HG03095 (cell line): ENCODE results near the gene PDHX.
"Not testable (repeated sequence)": the region's sequence is repeated elsewhere in the genome, so short reads cannot be mapped to it uniquely, and the experiment has no call there.

Source experiments
- ATAC-seq: cut with Tn5 transposase; IDR thresholded peaks from one replicate; pipeline ENCODE4 v1.9.1; 2021; ENCODE audit warnings: moderate library complexity; ENCODE audit not compliant: unreplicated experiment

PDHX gene

DNA sequence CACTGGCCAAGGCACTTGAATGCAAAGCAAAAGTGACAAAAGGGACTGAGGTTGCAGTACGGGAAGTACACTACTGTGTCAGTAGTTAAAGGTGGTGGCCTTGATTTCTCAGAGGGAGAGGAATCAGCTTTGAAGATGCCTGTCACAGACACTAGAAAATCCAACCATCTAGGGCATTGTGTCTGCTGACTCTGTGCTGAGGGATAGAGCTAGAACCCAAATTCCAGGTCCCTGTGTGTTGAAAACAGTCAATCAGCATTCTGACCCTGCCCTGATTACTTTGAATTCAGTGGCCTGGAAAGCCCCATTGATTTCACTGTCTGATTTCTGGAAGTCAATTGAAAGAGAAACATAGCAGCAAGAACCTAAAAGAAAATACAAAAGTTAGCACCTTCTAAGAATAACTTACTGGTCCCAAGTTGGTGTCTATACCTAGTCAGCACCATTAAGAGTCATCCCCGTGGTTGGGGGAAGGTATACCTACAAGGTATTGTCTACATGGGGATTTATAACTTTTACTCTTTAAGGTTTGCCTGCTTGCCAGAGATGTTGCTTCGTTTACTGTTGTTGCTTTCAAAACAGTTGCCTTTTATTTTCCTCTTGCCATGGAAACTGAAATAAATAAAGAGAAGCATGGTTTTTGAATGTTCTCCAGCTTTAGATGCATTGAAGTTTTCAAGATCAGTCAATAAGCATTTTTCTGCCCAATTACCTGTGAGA, 97.3 kb downstream of the PDHX start:
- peak; percentile 54 for ATAC-seq

DNA sequence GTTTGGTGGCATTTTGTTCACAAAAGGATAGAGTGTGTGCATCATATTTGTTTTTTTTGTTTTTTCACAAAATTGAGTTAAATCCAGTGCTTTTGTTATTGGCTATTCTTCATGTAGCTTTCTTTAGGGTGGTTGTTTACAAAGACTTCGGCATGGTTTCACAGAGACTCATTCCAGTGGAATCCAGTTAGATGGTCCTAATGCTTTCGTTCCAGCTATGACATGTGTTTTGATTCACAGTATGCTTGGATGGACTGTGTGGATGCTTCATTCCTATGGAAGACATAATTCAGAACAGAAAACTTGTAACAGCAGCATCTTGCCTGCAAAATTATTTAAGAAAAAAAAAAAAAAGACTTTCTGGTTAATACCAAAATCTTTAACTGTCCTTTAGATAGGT, 97.9 kb downstream of the PDHX start:
- no peak for ATAC-seq

DNA sequence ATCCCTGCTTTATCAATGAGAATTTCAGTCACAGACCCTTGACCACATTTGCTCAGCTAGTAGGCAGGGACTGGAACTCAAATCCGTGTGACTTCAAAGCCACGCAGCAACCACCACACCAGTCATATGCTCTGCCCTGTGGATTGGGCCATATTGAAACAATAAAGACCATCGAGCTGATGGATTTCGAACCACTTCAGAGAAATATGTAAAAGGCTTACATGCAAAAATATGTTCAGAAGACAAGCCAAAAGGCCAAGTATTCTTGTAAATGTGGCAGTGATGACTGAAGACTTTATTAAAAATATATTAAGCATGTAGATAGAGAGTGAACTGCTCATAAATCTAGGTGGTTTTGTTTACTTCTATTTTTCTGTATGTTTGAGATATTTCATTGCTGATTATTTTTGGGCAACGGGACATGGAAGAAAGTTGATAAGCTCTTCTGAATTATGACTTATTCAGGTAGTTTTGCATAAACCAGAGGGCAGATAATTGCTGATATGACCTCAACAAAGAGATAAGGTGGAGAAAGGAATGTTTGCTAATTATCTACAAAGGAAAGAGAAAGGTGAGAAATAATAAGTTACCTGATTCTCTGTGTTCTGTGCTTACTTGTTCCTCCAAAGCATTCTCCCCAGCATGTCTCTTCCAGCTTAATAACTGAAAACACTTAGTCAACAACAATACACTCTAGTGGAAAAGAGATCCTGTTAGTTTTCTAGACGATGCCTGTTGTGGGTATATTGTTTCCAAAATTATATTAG, 99.4 kb downstream of the PDHX start:
- ATAC-seq = no peak

DNA sequence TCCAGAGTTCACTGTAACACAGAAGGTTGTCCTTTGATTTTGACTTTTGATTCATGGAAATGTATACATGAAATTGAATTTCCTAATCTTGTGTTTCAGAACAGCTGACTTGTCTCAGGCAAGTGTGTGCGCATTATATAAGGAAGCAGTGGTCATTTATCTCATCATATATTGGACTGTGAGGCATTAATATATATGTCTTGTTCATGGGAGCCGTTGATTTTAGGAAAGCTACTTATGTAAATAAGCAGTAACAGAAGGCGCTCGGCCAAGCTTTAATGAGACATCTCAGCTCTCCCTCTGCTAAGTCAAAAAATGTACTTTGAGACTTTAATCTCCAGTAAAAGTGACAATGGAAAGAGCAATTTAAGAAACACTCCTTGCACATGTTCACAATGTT, 100.5 kb downstream of the PDHX start:
- ATAC-seq = no peak

DNA sequence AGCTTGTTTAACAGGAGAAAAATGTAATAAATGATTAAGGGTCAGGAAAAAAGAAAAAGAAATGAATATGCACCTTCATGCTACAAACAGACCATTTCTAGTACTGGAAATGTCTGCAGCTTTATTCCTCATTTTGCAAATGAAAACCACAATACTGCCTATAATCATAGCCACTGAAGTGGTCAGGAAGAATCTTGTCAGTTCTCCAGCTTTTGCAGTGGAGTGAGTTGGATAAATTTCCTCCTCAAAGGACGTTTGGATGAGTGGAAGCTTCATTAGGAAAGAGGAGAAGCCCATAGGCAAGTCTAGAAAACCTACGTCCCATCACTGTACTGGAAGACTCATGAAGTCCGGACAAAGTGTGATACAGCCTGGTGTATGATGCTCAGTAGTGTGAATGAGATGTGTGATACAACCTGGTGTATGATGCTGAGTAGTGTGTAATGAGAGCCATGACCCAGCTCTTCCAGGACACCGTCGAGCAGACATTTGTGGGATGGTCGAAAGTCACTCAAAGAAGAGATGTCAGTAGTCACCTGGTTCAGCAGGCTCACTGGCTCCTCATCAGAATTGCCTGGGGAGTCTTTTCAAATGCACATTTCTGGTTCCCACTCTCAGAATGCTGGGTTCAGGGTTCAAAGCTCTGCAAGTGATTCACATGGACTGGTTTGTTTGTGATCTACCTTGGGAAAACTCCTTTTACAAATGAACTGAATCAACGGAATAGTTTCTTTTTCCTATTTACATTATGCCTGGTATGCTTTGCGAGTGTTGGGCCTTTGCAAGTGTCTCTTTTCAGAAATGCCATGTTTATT, 101.3 kb downstream of the PDHX start:
- no peak for ATAC-seq

DNA sequence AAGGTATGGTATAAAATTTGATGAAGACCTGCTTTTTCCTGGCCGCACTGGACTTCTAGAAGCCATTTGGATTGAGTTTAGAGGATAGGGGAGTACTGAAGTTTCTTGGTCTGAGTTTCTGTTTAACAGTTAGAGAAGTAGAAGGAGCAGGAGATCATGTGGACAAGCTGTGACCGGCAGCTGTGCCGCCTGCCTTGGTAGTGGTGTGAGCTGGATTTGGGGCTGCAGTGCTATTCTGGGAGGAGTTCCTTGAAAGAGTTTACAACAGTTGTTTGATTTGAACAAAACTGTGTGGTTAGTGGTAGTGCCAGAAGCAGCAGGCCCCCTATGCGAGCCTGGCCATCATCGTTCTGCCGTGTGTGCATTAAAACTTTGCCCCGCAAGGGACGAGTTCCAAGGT, 105.2 kb downstream of the PDHX start:
- ATAC-seq = no peak

DNA sequence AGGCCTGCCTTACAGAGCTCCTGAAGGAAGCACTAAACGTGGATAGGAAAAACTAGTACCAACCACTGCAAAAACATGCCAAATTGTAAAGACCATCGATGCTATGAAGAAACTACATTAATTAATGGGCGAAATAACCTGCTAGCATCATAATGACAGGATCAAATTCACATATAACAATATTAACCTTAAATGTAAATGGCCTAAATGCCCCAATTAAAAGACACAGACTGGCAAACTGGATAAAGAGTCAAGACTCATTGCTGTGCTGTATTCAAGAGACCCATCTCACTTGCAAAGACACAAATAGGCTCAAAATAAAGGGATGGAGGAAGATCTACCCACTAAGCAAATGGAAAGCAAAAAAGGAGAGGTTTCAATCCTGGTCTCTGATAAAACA, 107.5 kb downstream of the PDHX start:
- ATAC-seq = not testable (repeated sequence)

DNA sequence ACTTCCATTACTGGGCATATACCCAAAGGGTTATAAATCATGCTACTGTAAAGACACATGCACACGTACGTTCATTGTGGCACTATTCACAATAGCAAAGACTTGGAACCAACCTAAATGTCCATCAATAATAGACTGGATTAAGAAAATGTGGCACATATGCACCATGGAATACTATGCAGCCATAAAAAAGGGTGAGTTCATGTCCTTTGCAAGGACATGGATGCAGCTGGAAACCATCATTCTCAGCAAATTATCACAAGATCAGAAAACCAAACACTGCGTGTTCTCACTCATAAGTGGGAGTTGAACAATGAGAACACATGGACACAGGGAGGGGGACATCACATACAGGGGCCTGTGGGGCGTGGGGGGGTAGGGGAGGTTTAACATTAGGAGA, 111.6 kb downstream of the PDHX start:
- not testable (repeated sequence) for ATAC-seq

DNA sequence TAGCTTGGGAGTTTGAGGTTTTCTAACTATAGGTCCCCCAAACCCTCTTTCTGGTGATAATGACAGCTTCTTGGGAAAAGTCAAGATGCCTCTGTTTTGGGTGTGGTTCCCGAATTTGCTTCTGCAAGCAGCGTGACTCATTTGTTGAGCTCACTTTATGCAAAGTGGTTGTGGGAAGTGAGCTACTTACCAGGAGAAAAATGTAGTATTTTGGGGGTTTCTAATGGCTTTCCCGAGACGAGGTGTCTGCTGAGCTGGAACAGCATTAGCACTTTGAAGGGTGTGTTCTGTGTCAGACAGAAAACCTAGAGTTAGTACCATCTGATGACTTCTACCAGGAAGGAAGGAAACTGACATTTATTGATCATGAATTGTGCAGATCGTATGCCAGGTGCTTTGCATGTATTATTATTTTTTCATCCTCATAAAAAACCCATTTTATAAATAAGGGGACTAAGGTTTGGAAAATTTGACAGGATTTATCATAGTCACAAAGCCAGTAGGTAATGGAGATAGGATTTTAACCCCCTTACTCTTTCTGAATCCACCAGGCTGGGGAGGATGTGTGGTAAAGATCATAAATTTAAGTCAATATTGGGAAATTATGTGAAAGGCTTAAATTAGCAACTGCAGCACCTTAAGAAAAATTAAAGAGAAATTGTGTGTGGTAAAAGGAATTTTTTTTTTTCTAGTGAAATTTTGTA, 113.7 kb downstream of the PDHX start:
- peak; percentile 74 for ATAC-seq

DNA sequence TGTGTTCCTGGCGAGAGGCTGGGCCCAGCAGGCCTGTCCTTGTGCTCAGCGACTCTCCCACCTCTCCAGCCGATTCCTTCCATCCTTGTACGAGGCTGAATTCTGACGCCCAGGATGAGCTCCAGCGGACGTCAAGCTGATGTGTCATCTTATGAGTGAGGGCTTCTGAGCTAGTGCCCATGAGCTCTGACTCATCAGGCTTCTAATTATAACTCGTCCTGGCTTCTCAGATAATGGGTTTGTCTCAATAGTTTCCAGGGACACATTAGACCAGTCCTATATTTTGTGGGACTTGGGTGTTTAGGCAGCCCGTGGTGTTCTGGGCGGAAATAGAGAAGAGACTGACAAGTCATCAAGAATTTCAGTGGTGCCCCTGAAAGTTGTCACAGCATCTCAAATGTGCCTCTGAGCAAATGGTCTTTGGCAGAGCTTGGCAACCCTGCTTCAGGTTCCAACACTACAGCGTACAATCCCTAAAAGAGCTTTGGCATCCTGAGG, 114.3 kb downstream of the PDHX start:
- no peak for ATAC-seq

DNA sequence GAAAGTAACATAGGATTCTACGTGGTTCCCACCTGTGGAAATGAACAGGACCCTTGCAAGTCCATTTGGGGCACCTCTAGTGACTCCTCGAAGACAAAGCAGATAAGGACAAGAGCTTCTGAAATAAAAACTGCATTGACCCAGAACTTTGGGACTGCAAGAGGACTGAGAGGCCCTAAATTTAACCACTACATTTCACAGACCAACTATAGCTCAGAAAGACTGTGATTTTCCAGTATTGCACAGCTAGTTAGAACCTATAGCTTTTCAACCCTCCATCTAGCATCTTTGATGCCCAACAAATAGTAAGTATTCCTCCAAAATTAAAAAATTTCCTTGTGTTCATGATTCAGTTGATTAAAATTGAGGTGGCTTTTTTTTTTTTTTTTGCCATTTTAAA, 114.9 kb downstream of the PDHX start:
- ATAC-seq = no peak

DNA sequence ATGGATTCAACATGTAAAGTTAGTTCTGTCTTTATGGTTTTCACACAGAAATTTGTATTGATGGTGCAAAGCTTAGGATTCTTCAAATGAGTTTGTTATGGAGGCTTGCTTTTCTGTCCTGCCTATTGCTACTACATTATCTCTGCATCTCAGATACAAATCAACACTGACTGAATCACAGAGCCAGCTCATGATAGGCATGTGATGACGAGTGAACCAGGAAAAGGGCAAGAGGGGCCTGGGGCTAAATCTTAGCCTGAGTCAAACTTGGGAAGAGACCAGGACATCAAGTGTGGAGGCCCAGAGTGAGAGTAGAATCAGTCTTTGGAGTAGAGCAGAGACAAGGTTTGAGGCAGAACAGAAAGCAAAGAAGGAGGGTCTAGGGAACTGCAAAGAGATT, 115.4 kb downstream of the PDHX start:
- no peak for ATAC-seq

DNA sequence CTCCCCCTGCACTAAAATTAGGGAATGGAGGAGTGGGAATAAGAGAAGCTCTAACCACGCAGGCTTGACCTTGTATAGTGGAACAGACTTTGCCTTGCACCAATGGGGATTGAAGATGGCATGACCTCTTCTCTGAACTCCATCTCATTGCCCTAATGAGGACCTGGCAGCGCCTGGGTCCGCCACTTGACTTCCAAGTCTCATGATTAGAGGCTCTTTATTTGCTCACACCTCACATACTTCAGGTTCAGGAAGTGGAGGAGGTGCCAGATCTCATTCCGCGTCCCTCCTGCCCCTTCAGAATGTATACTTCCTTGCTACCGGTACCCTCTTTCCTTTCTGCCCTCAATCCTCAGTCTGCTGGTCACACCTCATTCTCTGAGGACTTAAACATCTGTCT, 116.6 kb downstream of the PDHX start:
- ATAC-seq = no peak

DNA sequence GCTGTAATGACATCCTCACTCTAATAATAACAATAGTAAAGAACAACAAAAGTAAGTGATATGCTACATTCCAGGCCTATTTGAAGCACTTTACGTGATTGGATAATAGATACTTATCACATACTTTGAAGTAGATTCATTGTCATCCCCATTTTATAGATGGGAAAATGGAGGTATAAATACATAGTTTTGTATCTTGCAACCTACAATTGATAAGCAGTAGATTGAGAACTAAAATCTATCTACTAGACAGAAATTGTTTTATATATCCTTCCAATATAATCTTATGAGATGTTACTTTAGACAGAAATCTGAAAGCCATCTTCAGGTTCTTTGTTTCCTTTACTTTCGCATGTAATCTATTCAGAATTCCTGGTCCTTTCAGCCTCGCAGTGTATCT, 118.0 kb downstream of the PDHX start:
- no peak for ATAC-seq

DNA sequence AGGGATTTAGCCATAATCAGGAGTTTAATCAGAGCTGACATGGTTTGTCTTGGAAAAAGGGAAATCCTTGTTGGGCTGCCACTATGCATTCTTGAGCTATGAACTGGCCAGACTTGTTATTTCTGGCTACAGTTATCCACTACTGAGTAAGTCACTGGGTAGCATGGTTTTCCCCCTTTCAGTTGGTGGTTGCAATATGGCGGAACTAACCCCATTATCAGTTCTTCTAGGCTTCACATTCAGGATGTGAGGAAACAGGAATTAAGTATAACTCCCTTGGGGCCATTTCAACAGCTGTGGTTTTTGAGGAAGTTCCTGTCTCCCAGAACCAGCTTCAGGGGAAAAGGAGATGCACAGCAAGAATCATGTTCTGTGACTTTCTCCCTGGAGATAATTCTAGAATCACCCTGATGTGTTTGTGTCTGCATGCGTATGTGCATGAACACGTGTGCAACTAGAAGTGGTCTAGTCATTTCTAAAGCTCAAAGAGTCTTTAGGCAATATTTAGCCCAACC, 119.5 kb downstream of the PDHX start:
- peak; percentile 38 for ATAC-seq

DNA sequence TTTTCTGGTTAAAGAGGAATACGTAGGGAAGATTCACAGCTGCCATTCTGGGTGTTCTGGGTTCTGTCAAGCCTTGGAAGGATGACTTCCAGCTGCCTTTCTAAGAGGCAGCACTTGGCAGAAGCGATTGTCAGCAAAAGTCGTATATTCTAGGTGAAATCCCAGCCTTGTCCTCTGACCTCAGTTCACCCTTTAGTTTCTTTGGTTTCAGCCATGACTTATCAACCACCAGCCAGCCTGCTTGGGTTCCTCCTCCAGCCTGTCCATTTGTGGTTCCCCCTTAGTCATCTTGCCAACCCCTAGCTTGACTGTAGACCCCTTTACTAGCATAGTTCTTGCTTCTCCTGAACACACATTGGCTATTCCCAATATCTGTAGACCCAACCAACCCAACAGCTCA, 120.2 kb downstream of the PDHX start:
- no peak for ATAC-seq

DNA sequence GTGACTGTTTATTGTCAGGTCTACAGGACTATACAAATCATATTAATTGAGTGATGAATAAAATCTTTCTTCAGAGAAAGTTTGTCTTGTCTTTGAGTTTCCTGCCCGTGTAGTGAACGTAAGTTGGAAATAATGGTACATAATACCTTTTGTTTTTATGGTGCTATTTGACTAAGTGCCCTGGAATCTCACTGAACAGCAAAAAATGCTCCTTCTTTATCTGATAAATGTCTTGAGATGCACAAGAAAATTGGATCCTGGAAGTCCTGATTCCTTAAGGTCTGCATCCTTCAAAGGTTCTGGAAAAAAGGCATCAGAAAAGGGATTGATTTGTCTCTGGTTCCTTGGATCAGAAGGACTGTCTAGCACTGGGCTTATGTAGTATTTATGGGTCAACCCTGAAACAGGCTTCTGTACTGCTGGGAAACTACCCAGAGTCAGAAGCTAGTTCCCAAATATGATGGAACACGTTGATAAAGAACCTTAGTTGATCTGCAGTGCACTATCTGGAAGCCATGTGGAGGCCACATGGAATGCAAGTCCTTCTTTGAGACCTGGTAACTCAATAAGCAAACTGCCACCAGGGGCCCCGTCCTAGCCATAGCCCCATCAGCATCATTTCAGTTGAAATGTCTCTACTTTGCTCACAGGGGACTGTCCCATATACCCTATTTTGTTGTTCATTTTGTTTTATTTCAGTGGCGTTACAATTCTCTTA, 122.0 kb downstream of the PDHX start:
- no peak for ATAC-seq

DNA sequence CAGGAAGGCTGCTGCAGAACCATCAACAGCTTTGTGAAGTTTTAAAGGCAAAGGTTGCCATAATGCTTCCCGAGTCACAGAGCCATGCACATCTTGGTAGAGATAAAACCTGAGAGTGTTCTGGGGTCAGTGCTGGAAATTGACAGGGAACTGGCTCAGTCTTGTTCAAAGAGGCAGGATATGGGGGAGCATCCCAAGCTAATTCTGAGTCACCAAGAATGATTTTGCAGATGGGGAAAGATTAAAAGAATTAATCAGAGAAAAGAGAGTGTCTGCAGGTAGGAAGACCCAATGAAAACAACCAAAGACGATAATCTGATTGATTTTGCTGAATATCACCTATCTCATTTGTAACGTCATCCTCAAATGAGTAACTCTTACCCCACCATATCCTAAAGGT, 122.7 kb downstream of the PDHX start:
- ATAC-seq = no peak

DNA sequence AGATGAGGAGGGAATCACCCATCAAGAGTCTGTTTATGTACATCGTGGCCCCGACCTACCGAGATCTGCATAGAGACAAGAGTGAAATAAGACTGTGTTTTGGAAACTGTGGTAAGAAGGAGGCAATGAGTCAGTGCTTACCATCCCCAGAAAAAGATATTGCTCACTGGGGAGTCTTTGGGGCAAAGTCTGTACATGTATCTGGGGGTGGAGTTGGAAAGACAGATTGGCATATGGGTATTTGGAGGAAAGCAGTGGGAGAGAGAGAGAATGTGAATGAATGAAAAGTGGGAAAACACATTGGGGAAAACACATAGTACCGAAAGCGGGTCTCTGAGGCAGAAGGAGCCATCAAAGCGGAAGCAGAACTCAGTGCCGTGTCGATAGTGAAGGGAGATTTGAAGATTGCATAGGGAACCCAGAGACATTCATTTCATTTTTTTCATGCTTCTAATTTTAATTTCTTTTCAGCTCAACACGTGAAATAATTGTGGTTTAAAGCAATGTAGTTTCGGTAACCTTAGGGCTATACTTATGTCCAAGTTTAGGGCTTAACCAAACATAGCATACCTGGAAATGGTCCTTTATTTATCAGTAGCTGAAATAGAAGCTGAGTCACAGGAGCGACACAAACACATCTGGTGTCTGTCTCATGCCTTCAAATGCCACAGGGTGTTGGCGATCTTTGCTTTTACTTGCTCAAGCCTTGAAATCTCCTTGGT, 124.0 kb downstream of the PDHX start:
- peak; percentile 68 for ATAC-seq
